Measurements from ENCODE around the gene TMEM63C.
A peak's percentile ranks its signal among the peaks of the same experiment; 100 is the strongest.

The TMEM63C gene

DNA sequence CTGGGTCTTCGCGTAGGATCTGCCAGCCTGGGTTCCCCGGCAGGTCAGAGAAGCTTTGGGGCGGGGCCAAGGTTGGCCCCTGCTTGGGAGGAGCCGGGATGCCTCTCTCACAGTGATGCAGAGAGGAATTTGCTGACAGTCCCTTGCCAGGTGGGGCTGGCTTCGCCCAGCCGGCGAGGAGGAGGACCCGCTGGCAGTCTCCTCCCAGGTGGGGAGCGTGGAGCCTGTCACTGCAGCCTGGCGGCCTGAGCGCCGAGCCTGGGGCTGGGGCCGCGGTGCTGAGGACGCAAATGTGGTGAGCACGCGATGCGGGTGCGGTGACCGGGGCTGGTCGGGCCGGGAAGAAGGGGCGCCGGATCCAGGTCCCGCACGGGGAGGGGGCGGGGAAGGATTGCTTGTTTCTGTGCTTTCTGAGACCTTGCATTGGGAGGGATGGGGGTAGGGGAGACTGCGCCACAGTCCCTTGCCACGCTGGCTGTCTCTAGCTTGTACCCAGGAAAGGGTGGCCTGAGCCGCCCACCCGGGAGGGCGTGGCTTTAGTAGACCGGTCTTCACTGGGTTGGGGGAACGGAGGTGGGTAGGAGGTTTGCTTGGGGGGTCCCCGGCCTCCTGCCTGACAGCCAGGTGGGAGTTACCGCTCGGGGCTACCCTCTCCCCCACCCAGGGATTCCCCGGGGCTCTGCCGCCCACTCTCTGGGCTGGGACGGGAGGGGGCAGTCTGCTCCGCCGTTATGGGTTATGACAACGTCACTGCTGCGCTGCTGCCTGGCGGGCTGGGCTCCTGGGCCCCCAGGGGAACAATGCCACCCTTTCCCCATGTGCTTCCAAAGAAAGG is at the start of gene TMEM63C:
TMEM63C (plus strand) TSS at position 196 of the 835 bp plus-strand sequence. CDS start 37,016 bp downstream, outside the sequence.
- DNase-seq (ENCODE audit: low spot score) = peak; percentile 33

- no peak for DNase-seq (ENCODE audit: low spot score)
These were observed 49.6 kb upstream of the TMEM63C start for GRCh38 chr14:77131871-77132486.

DNA sequence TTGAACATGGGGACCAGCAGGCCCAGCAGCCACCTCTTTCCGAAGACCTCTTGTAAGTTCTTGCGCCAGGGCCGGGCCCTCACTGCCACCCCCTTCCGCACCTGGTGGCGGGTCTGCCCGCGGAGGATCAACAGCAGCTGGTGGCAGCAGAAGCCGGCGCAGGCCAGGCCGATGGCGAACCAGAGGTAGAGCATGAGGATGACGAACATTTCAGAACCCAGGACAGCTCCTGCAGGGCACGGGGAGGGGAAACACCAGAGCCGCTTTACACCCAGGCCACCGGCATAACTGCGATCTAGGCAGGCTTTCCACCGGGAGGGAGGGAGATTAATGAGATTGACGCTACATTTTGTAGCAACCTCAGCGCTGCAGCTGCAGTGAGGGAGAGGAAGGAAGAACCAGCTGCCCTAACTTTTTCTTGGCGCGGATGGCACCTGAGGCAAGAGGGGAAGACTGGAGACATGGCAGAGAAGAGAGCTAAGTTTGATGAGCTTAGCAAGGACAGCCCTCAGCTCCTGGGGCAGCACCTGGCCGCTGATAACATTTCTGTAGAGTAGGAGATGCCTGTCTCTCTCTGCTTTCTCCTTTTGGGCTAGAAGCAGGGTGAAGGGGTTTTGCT is 47.8 kb upstream of the TMEM63C start:
- DNase-seq (ENCODE audit: low spot score) = peak; percentile 79

GRCh38 chr14:77139022-77139421 is 42.6 kb upstream of the TMEM63C start:
- no peak for DNase-seq (ENCODE audit: low spot score)

DNA sequence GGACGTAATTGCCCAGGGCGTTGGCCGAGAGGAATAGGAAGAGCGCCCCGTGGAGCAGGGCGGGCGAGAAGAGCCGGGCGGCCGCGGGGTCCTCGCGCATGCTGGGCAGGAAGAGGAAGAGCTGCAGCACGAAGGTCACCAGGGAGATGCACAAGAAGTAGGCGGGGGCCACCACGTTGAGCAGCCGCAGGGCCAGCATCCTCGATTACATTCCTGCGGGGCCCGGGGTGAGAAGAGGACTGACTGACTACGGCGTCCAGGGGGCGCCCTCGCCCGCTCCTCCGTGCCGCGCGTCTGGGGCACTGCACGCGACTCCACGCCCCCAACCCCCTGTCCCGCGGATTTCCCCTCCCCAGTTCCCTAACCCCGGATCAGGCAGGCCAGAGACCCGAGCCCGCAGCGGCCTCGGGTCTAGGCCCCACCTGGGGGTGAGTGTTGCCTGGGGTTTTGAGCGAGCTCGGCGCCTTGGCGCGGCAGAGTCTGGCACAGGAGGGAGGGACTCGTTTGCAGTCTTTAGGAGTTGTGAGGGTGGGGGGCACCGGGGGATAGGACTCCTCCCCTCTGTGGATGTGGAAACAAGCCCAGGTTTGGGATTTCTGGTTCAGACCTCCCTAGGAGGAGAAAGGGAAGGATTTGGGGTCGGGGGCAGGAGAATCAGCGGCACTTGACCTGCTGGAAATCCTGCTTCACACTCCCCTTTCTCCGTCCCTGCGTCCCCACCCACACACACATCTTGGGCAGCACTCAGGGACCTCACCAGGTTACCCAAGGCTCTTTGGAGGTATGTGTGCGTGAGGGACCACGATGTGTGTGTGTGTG is 41.8 kb upstream of the TMEM63C start:
- peak; percentile 71 for DNase-seq (ENCODE audit: low spot score)

- DNase-seq (ENCODE audit: low spot score) = no peak
These were observed 41.0 kb upstream of the TMEM63C start for GRCh38 chr14:77140359-77141213.

DNA sequence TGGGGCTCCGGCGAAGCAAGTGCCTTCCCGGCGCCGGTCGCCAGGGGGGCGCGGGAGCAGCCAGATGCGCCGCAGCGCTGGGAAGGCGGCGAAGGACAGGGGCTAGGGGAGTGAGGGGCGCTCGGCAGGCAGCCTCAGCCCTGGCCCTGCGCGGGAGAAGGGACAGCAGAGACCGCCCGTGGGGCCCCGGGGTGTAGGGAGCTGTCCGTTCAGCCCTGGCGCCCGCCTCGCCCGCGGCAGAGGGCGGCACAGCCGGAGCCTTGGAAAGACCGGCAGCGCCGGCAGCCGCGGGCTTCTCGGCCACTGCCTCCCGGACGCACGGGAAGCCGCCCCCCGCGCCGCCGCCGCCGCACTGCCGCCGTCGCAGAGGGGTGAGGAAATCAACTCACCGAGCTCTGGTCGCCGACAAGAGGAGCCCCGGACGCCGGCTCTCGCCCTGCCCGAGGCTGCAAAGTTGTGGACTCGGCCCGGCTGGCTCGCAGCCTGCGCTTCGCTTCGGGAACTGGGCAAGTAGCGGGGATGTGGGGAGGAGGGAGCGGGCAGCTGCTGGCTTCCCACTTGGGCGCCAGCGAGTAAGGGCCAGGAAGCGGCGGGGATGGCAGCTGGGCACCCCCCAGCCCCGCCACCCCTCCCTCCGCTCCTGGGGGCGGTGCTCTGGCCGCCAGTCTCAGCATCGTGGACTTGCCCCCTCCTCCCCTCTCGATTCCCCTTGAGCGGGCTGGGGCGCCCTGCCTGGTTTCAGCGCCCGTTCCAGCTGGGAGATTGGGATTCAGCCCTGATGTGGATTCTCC is 40.2 kb upstream of the TMEM63C start, which contains the start of gene ZDHHC22:
ZDHHC22 (minus strand) TSS at position 578 of the 791 bp plus-strand sequence. CDS start 2,053 bp downstream, outside the sequence.
- peak; percentile 65 for DNase-seq (ENCODE audit: low spot score)

DNA sequence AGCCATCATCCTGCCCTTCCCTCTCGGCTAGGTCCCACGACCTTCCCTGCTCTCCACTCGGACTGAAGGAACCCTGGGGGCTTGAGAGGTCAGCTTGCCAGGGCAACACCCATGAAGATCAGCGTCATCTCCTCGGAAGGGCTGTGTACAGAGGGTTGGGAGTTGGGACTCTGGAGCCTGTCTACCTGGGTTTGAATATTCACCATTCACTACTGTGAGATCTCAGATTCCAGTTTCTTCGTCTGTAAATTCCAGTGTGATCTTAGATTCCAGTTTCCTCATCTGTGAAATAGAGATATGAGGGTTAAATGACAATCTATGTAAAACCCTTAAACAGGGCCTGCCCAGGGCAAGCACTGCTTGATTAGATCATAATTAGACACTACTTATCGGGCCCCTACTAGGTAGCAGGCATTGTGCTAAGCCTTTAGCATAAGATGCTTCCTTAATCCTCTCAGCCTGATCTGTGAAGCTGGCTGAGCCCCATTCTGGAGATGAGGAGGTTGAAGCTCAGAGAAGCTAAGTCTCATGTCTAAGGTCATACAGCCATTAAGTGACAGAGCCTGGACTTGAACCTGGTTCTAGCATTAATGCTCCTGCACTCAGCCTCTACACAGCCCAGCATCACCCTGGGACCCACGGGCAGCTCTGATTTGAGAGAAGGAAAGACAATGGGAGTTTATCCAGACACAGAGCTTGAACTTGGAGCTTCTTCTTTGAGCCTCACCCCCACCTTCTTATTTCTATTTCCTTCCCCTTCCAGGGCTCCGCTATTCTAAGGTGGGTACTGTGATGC is 39.4 kb upstream of the TMEM63C start:
- no peak for DNase-seq (ENCODE audit: low spot score)

- no peak for DNase-seq (ENCODE audit: low spot score)
These were observed 38.5 kb upstream of the TMEM63C start for GRCh38 chr14:77143071-77143470.

DNA sequence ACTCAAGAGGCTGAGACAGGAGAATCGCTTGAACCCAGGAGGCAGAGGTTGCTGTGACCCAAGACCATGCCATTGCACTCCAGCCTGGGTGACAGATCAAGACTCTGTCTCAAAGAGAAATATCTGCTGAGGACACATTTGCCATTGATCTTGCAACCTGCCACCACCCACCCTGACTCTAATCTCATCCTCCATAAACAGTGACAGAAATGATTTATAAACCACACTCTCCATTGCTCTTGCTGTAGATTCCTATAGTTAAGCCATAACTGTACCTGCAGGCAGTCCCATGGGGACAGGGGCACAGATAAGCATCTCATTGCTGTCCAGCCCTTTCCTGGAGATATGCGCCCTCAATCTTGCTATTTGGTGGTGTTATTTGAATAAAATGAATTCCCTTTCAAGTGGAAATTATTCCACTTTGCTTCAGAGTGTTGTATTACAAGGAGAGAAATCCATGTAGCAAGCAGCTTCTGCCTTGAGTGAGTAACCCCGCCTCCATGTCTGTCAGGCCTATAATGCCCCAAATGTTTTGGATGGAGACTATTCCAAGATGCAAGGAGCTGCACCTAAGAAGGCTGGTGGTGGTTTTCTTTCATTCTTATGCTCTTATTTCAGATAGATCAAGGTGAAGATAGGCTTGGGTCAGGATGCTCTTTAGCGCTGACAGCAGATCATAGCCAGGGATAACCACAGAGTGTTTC is 37.0 kb upstream of the TMEM63C start:
- DNase-seq (ENCODE audit: low spot score) = no peak

DNA sequence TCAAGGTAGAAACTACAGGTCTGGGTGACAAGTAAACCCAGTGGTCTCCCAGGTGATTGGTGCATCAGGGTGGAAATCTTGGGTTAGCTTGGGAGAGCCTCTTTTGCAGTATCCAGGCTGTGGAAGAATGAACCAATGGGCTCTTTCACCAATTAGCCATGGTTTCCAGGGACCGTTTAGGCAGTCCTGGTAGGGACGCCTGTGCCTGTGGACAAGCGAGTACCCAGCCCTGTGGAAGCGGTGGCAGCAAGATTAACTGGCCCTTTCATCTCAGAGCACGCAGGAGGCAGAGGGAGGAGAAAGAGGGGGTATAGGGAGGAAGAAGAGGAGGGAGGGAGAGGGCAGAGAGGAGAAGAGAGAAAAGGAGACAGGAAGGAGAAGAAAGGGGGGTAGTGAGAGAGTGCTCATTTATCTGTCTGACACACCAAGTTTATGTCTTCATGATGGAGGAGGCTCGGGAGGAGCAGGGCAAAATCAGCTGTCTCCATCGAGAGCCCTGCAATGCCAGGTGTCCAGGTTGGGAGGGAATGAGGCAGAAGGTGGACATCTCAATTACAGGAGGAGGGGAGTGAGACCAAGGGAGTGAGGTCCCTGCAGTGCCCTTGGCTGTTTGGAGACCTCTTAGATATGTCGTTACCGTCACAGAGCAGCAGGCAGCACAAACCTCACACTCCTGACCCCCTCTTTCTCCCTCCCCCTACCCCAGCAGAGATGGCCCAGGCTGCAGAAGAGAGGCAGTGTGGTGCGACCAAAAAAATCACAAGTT is 35.4 kb upstream of the TMEM63C start:
- DNase-seq (ENCODE audit: low spot score) = no peak

GRCh38 chr14:77148510-77149231 is 32.9 kb upstream of the TMEM63C start:
- DNase-seq (ENCODE audit: low spot score) = no peak

GRCh38 chr14:77151245-77151644 is 30.4 kb upstream of the TMEM63C start:
- DNase-seq (ENCODE audit: low spot score) = peak; percentile 49

DNA sequence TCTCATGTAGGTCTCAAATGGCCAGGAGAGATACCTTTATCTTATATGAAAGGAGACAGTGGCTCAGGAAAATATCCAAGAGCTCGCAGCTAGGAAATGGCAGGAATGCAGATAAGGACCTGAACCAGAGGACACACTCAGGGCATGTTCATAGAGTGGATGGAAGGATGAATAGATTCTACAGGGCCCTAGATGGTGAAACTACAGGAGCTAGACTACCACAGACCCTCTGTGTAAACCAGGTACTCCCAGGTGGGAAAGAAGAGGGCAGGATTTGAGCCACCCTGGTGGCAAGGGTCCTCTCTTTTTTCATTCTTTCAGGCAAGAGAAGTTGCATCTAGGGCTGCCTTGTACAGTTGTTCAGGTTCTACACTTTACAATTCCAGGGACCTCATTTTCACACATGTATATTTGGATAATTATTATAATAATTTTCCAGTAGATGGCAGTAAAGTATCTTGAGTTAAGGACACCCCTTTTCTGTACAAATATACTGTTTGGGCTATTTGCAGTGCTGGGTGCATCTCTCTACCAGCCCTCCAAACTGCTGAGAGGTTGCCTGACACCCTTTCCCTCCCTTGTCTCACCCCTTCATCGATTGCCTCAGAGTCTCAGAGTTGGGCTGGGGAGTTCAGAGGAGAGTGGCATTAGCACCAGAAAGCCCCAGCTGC is 29.5 kb upstream of the TMEM63C start:
- peak; percentile 70 for DNase-seq (ENCODE audit: low spot score)

DNA sequence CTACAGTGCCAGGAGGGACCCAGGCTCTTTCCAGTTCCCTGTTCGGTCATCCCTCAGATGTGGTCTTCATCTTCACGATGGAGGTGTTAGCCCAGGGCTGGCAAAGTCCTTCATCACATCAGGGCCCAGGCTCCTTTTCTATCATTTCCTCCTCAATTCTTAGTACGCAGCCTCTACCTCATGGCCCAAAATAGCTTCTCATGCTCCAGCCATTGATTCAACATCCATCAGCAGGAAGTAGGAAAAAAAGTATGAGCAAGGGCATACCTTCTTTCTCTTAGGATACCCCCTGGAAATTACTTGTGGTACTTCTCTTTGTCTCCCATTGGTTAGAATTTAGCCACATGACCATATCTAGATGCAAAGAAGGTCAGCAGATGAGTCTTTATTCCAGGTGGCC is 27.8 kb upstream of the TMEM63C start:
- DNase-seq (ENCODE audit: low spot score) = no peak

- no peak for DNase-seq (ENCODE audit: low spot score)
These were observed 27.2 kb upstream of the TMEM63C start for GRCh38 chr14:77154421-77154820.

DNA sequence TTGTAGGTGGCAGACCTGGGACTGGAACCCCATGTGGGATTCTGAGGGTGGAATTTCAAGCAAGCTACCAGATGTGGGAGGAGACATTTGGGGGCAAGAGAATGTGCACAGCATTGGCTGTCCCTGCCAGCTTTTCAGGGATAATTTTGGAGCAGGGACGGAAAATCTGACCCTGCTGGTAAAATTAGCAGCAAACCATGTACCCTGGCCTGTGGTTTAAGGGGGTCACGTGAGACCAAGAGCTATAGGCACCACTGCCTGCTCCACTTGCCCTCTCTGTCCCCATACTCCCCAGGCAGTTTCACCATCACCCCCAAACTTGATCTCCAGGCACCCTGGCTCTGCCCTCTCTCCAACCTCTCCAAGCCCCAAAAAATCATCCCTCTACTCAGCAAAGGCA is 26.5 kb upstream of the TMEM63C start:
- no peak for DNase-seq (ENCODE audit: low spot score)

Data from AG20443 (cell line).